HG03457 (cell line): ENCODE data around the gene SSBP3.
A peak's percentile ranks its signal among the peaks of the same experiment; 100 is the strongest.
"Not testable (repeated sequence)": the region's sequence is repeated elsewhere in the genome, so short reads cannot be mapped to it uniquely, and the experiment has no call there.

Experiments used
- ATAC-seq: cut with Tn5 transposase; IDR thresholded peaks from one replicate; pipeline ENCODE4 v1.9.1; 2021; ENCODE audit warnings: moderate number of reproducible peaks; ENCODE audit not compliant: unreplicated experiment

Gene SSBP3

GRCh38 chr1:54394104-54394503 is 12.1 kb downstream of the SSBP3 start:
- no peak for ATAC-seq

- no peak for ATAC-seq
Observed at GRCh38 chr1:54392401-54392800, 13.8 kb downstream of the SSBP3 start.

- ATAC-seq: no peak
Observed at GRCh38 chr1:54391450-54392209, 14.6 kb downstream of the SSBP3 start.

GRCh38 chr1:54390655-54391054 is 15.5 kb downstream of the SSBP3 start:
- ATAC-seq: no peak

GRCh38 chr1:54389608-54390007 is 16.6 kb downstream of the SSBP3 start:
- ATAC-seq: not testable (repeated sequence)

GRCh38 chr1:54387419-54387818 is 18.8 kb downstream of the SSBP3 start:
- ATAC-seq: no peak

GRCh38 chr1:54385727-54386022 is 20.5 kb downstream of the SSBP3 start:
- ATAC-seq: no peak

GRCh38 chr1:54384918-54385726 is 21.1 kb downstream of the SSBP3 start:
- no peak for ATAC-seq

- ATAC-seq: no peak
Observed at GRCh38 chr1:54384471-54384870, 21.7 kb downstream of the SSBP3 start.

- no peak for ATAC-seq
Observed at GRCh38 chr1:54381524-54381923, 24.7 kb downstream of the SSBP3 start.

- no peak for ATAC-seq
Observed at GRCh38 chr1:54380290-54380882, 25.8 kb downstream of the SSBP3 start.

- no peak for ATAC-seq
Observed at GRCh38 chr1:54379555-54380289, 26.5 kb downstream of the SSBP3 start.

- ATAC-seq: no peak
Observed at GRCh38 chr1:54378874-54379554, 27.2 kb downstream of the SSBP3 start.

GRCh38 chr1:54378157-54378873 is 27.9 kb downstream of the SSBP3 start:
- no peak for ATAC-seq

- no peak for ATAC-seq
Observed at GRCh38 chr1:54377040-54377691, 29.0 kb downstream of the SSBP3 start.

- peak; percentile 34 for ATAC-seq
Observed at GRCh38 chr1:54376430-54377039, 29.7 kb downstream of the SSBP3 start.

GRCh38 chr1:54375712-54376429 is 30.3 kb downstream of the SSBP3 start:
- ATAC-seq: no peak

GRCh38 chr1:54375298-54375697 is 30.9 kb downstream of the SSBP3 start:
- ATAC-seq: no peak

- no peak for ATAC-seq
Observed at GRCh38 chr1:54374766-54375165, 31.4 kb downstream of the SSBP3 start.
